ENCODE data around the gene DNAJC17.

- TF ChIP-seq CTCF (IDR thresholded peaks at IDR 0.05) (no peak), EP300 (IDR thresholded peaks at IDR 0.05) (no peak), POLR2A (IDR thresholded peaks at IDR 0.05; ENCODE audit: low read length) (peak; percentile 59), GATA3 (IDR thresholded peaks at IDR 0.05; ENCODE audit: borderline replicate concordance) (no peak)
Observed at GRCh38 chr15:40754883-40755811, 52.1 kb downstream of the DNAJC17 start, which contains the start of gene RMDN3.

All from A549 (cell line).